WI38 (cell line): ENCODE data around the gene BUB1.

Experiments
- H3K4me3 ChIP-seq: 2 replicates; pipeline ENCODE4 v1.5.1; 2011; ENCODE audit warnings: low read depth, mild to moderate bottlenecking, control low read depth, low read length
- CTCF ChIP-seq: IDR thresholded peaks from 2 replicates; pipeline ENCODE4 v1.5.1; 2012; ENCODE audit warnings: low read depth, mild to moderate bottlenecking, control low read depth, low read length

The BUB1 gene

DNA sequence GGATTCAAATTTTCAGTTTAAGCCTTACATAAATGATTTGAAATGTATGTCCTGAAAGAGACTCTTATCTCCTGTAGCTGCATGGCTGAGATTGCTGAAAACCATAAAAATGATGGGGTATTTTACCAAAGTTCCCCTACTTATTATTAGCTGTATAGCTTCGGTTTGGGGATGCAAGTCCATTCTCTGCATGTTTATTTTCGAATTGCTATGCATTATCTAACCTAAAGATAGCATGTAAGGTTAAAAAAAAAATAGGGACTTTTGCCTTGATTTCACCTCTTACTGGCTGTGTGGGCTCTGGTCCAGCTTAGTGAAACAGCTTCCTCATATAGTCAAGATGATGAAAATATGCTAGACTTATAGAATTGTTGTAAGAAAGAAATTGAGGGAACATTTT, 40.5 kb upstream of the BUB1 start:
- TF ChIP-seq CTCF, result no peak
- H3K4me3 ChIP-seq, result no peak overlapping the region

- TF ChIP-seq CTCF, result no peak
- H3K4me3 ChIP-seq, result no peak overlapping the region
Measured at GRCh38 chr2:110717734-110718133, 39.9 kb upstream of the BUB1 start.

- no peak for TF ChIP-seq CTCF
- H3K4me3 ChIP-seq, result no peak overlapping the region
Measured at GRCh38 chr2:110716959-110717645, 39.2 kb upstream of the BUB1 start.

- no peak overlapping the region for H3K4me3 ChIP-seq
- no peak for TF ChIP-seq CTCF
Measured at GRCh38 chr2:110714452-110715224, 36.8 kb upstream of the BUB1 start.

- no peak for TF ChIP-seq CTCF
Measured at GRCh38 chr2:110713513-110714362, 35.9 kb upstream of the BUB1 start.

GRCh38 chr2:110712737-110713136, 34.9 kb upstream of the BUB1 start:
- no peak overlapping the region for H3K4me3 ChIP-seq
- no peak for TF ChIP-seq CTCF

More at GRCh38 chr2:110713513-110714362, 35.9 kb upstream of the BUB1 start:
- no peak overlapping the region for H3K4me3 ChIP-seq
